ENCODE measurements around the gene MBNL2.

The MBNL2 gene

DNA sequence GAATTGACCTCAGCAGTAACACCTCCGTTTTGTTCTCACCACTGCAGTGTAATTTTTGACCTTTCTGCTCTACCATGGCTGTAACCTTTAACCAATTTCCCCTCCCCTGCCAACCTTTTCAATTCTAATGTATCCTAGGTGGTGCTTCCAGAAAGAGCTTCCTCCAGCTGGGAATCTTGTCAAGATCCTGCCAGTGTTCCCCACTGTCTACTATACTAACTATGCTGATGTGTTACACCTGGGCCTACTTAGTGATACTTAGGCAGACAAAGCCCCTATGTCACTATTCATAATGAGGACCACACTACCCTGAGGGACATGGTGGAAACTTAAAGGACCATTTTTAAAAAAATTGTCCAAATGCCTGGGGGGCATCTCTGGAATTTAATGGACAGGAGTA, 41.0 kb downstream of the MBNL2 start:
- TF ChIP-seq, protein P1, sequence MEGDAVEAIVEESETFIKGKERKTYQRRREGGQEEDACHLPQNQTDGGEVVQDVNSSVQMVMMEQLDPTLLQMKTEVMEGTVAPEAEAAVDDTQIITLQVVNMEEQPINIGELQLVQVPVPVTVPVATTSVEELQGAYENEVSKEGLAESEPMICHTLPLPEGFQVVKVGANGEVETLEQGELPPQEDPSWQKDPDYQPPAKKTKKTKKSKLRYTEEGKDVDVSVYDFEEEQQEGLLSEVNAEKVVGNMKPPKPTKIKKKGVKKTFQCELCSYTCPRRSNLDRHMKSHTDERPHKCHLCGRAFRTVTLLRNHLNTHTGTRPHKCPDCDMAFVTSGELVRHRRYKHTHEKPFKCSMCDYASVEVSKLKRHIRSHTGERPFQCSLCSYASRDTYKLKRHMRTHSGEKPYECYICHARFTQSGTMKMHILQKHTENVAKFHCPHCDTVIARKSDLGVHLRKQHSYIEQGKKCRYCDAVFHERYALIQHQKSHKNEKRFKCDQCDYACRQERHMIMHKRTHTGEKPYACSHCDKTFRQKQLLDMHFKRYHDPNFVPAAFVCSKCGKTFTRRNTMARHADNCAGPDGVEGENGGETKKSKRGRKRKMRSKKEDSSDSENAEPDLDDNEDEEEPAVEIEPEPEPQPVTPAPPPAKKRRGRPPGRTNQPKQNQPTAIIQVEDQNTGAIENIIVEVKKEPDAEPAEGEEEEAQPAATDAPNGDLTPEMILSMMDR (IDR thresholded peaks at IDR 0.05; ENCODE audit: low read depth, low read length) = no peak
- no peak overlapping the region for H3K4me3 ChIP-seq (ENCODE audit: low read depth, low read length)

DNA sequence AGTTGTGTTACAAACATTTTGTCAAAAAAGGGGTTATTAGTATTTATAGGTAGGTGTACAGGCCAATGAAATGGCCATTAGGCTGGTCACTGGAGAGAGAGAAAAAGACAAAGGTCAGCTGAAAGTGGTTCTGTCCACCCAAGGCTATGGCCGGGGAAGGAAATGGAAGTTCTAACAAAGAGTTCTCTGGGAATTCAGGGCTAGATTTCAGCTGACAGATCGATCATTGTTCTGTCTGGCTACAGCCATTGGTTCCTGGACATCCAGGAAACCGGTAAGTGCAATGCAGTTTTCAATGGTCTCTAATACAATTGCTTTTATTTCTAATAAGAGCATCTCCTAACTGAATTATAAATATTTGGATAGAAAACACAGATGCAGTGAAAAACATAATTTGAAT, 42.5 kb downstream of the MBNL2 start:
- H3K4me3 ChIP-seq (ENCODE audit: low read depth, low read length) = no peak overlapping the region
- TF ChIP-seq, protein P1 (IDR thresholded peaks at IDR 0.05; ENCODE audit: low read depth, low read length) = no peak

DNA sequence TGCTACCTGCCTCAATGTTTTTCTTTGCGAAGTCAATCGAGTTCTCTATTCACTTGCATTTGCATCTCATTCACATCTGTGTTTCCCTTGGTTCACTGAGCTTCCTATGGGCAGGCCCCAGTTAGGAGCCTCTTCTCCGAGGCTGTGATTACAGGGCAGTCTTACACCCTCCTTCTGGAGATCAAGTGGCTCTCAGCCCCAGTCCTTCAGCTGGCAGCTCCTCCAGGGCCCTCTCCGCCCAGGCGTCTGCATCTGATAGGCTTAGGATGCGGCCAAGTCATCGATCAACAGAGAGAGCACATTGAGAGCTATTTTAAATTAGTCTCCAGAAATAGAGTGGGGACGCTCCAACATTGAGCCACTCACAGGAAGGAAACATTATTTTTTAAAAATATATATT, 44.2 kb downstream of the MBNL2 start:
- no peak overlapping the region for H3K4me3 ChIP-seq (ENCODE audit: low read depth, low read length)
- TF ChIP-seq, protein P1 (IDR thresholded peaks at IDR 0.05; ENCODE audit: low read depth, low read length) = no peak

- TF ChIP-seq, protein P1 (IDR thresholded peaks at IDR 0.05; ENCODE audit: low read depth, low read length) = no peak
- no peak overlapping the region for H3K4me3 ChIP-seq (ENCODE audit: low read depth, low read length)
Measured at GRCh38 chr13:97266772-97267417, 44.8 kb downstream of the MBNL2 start.

- no peak overlapping the region for H3K4me3 ChIP-seq (ENCODE audit: low read depth, low read length)
- TF ChIP-seq, protein P1 (IDR thresholded peaks at IDR 0.05; ENCODE audit: low read depth, low read length) = no peak
Measured at GRCh38 chr13:97267418-97268059, 45.4 kb downstream of the MBNL2 start.

- no peak overlapping the region for H3K4me3 ChIP-seq (ENCODE audit: low read depth, low read length)
- TF ChIP-seq, protein P1 (IDR thresholded peaks at IDR 0.05; ENCODE audit: low read depth, low read length) = no peak
Measured at GRCh38 chr13:97268772-97269171, 46.6 kb downstream of the MBNL2 start.

GRCh38 chr13:97269603-97270002, 47.5 kb downstream of the MBNL2 start:
- no peak overlapping the region for H3K4me3 ChIP-seq (ENCODE audit: low read depth, low read length)
- TF ChIP-seq, protein P1 (IDR thresholded peaks at IDR 0.05; ENCODE audit: low read depth, low read length) = no peak
